CD4-positive, alpha-beta T cell treated with Interleukin-6 at 100 ng/mL for 8 hours (primary cell): ENCODE measurements around the gene PNMA1.
A peak's percentile ranks its signal among the peaks of the same experiment; 100 is the strongest.

ENCODE experiments used
- DNase-seq: peaks from one replicate; pipeline ENCODE4 v3.0.0-alpha.2; 2020; ENCODE audit warnings: mixed read lengths, low spot score

Gene PNMA1, protein sequence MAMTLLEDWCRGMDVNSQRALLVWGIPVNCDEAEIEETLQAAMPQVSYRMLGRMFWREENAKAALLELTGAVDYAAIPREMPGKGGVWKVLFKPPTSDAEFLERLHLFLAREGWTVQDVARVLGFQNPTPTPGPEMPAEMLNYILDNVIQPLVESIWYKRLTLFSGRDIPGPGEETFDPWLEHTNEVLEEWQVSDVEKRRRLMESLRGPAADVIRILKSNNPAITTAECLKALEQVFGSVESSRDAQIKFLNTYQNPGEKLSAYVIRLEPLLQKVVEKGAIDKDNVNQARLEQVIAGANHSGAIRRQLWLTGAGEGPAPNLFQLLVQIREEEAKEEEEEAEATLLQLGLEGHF

GRCh38 chr14:73713803-73714655, at the start of gene PNMA1:
PNMA1 (minus strand) TSS chr14:73714384; CDS start chr14:73713639, 745 bp downstream.
- peak; percentile 81 for DNase-seq

- no peak for DNase-seq
Measured at GRCh38 chr14:73763396-73763795, 49.2 kb upstream of the PNMA1 start.

GRCh38 chr14:73762375-73762822, 48.2 kb upstream of the PNMA1 start:
- no peak for DNase-seq

GRCh38 chr14:73761618-73762355, 47.6 kb upstream of the PNMA1 start:
- no peak for DNase-seq

- no peak for DNase-seq
Measured at GRCh38 chr14:73760598-73761586, 46.7 kb upstream of the PNMA1 start.

- peak; percentile 96 for DNase-seq
Measured at GRCh38 chr14:73759714-73760597, 45.8 kb upstream of the PNMA1 start.

- DNase-seq, result peak; percentile 57
Measured at GRCh38 chr14:73759183-73759713, 45.1 kb upstream of the PNMA1 start.

GRCh38 chr14:73758392-73759182, 44.4 kb upstream of the PNMA1 start:
- DNase-seq, result peak; percentile 61

GRCh38 chr14:73757876-73758391, 43.8 kb upstream of the PNMA1 start:
- no peak for DNase-seq

DNA sequence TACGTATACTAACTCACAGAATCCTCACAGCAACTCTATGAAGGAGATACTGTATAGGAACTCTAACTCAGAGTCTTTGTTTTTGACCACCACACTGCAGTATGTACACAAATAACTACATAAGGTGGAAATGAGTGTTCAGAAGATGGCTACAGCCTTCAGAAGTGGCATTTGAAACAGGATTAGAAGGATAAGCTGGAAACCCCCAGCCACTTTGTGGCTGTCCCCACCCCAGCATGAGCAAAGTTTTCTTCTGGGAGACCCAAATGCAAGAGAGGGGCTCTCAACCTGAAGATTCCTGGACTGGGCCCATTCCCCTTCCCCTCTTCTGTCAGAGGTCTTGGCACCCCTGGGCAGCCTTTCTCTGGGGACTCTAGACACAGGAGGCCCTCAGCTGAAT, 43.2 kb upstream of the PNMA1 start:
- no peak for DNase-seq

DNA sequence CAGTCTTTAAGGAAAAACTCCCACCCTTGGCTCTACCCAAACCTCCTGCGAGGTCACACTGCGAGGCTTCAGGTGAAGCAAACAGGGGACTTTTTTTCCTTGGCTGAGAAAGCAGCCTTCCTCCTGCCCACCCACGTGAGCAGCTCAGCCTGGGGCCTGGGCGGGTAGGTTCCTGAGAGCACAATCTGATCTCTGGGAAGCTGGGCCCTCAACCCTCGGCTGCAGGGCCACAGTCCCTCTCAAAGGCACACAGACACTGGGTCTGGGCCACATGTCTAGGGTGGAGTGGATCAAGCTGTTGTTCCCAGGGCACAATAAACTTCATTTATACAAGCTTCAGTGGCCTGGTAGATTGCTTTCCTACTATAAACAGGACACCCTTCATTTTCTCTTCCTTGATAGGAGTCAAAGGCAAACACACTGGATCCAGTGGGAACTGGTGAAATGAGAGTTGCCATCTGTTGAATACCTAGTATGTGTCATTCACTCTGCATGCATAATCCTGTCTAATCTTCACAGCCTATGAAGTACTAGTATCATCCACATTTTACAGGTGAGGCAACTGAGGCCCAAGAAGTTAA, 41.3 kb upstream of the PNMA1 start:
- no peak for DNase-seq

DNA sequence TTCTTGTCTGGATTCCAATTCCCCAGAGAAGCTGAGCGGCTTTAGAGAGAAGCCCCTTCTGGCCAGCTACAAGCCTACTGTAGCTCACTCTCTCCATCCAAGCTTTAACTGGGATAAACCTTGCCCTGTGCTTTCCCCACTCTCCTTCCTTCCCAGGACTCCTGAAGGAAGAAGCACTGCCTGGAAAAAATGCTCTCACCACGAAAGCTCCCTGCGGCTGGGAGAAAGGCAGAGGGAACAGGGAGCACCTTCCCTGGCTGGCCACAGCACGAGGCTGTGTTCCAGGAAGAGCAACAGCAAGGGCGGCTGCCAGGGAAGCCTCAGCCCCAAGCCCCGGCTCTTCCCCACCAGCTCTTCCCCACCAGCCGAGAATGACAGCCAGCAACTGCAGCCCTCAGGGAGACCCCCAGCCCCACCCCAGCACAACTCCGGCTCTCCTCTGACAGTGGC, 40.8 kb upstream of the PNMA1 start:
- no peak for DNase-seq

DNA sequence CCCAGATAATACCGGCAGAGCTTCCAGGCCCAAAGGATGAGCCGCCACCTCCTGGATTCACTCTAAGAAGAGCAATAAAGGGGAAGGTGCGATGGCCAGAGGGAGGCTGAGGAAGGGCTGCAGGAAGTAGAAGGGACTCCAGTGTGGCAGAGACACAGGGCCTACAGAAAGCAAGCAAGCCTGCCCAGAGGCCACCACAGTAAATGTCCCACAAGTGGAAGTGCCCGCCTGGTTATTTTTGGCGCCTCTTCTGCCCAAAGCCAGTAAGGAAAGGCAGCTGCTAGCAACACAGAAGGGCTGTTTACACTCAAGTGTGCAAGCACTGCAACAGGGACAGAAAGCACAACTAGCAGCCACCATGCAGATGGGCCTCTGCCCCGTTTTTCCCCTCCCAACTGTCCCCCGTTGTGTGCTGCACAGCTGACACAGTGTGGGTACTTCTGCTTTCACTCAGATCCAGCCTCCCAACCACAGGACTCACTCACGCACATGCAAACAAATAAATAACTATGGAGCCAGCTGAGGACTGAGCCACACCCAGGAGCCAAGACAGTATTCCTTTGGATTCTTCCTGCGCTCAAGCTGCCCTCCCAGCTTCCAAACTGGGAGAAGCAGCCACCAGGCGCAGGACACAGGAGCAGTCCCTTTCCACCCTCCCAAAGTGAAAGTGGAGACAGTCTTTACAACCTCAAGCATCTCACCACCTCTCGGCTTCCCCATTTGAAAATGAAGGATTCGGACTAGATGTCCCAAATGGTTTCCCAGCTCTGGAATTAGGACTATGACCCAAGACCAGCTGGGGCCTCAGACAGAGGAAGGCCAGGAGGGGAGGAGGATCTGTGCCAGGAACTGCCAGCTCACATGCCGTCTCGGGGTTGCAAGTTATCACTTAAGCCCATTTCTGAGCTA, 40.0 kb upstream of the PNMA1 start:
- DNase-seq, result peak; percentile 38

DNA sequence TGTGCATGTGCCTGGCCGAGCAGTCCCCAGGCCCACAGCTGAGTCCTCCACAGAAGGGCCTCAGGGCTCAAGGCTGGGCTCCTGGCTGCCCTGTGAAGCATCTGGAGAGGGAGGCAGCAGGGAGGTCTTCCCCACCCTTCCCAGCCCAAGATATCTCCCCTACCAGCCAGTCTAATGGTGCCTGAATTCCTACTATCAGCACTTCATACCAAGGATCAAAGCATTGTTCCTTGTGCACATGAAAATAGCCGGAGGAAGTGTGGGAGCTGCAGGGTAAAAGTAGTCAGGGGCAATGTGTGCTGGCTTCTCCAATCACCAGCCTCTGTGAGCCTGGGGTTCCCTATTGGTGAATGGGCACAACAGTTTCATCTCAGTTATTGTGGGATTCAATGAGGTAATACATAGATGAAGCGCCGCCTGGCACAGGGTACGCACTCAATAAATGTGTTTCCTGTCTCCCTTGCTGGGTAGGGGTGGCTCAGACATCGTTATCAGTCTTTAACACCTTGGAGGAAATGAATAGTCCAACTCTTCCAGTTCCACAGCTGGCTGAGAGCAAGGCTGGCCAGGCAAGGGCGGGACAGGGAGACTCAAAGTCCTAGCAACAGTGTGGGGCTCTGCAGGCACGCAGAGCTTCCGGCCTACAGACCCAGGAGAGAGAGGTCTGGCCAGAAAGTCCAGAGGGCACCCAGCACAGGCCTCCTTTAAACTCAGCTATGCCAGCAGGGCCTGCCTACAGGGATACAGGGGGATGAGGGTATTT, 39.1 kb upstream of the PNMA1 start:
- DNase-seq, result peak; percentile 46

- peak; percentile 59 for DNase-seq
Measured at GRCh38 chr14:73752297-73752992, 38.3 kb upstream of the PNMA1 start.
